NCI-H774 (cell line): Measurements from ENCODE around the gene DUSP22.

Source experiments
- DNase-seq: peaks from one replicate; lab custom pipeline; 2025; lab: John Stamatoyannopoulos, UW

The DUSP22 gene

DNA sequence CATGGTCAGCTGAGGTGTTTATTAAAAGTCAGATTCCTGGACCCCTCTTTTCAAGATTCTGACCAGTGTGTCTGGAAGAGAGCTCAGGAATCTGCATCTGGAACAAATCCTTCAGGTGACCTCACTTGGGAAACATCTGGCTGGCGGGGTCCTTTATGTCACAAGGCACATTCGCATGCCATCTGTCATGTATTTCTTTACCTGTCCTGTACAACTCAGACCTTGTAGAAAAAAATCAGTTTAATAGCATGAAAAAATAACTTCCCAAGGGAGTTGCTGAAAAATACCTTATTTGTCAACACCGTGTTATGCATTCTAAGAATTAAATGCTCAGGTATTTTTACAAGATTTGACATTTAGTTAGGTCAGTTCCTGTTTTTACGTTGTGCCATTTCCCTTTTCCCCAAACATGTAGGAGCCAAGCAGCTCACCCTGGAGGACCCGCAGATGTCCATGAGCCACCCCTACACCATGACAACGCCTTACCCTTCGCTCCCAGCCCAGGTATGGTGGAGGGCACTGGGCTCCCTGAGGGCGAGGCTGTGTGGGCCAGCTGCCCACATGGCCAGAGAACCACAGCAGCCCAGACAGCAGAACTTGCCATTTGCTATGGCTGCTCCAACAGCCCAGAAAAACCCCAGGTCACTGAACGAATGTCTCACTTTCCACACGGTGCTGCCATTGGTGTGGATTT lies 103.3 kb downstream of the DUSP22 start:
- DNase-seq, result no peak

DNA sequence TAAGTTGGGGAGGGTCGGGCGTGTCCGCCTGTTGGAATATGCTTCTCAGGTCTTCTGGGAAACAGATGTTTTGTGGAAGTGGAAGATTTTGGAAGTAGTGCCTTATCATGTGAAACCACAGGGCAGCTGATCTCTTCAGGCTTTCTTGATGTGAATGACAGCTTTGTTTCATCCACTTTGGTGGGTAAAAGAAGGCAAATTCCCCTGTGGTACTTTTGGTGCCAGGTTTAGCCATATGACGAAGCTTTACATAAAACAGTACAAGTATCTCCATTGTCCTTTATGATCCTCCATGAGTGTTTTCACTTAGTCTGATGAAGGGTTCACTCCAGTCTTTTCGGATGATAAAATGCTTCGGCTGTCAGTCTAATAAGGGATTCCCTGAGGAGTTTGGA lies 103.8 kb downstream of the DUSP22 start:
- DNase-seq, result no peak

GRCh38 chr6:397056-397455 lies 104.8 kb downstream of the DUSP22 start:
- DNase-seq, result no peak

GRCh38 chr6:397604-398003 lies 105.3 kb downstream of the DUSP22 start:
- no peak for DNase-seq

DNA sequence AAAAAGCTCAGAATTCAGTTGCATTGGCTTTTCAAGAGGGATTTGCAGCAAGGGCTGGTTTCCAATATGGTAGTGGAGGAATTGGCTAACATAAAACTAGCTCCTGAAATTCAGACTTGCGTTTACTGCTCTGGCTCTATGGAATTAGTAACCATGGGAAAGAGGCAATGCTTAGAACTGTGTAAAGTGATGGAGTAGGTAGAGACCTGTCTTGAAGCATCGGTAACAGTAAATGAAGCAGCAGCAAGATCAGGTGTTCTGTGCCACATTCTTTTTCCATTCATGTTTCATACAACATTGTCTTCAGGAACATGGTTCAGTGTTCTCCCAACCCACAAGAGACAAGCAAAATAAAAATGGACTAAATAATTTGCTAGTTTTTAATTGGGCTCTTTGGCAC lies 105.8 kb downstream of the DUSP22 start:
- no peak for DNase-seq

DNA sequence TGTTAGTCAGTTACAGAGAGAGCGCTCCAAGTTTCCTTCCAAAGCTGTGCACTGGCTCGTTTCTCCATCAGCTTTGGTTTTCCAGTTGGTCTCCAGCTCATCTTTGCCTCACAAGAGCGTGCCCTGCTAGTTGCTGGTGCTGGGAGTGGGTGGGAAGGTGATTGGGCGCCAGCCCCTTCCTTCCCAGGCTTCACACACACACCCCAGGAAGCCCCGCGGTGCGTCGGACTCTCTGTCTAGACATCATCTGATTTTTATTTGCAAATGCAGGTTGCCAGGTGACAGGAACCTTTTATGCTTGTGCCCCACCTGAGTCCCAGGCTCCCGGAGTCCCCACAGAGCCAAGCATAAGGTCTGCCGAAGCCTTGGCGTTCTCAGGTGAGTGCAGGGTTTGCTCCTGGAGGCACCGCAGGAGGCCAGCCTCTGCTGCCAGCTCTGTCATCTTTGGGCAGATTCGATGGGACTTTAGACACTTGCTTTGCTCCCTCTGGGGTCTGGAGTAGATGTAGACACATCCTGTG lies 106.3 kb downstream of the DUSP22 start:
- no peak for DNase-seq

DNA sequence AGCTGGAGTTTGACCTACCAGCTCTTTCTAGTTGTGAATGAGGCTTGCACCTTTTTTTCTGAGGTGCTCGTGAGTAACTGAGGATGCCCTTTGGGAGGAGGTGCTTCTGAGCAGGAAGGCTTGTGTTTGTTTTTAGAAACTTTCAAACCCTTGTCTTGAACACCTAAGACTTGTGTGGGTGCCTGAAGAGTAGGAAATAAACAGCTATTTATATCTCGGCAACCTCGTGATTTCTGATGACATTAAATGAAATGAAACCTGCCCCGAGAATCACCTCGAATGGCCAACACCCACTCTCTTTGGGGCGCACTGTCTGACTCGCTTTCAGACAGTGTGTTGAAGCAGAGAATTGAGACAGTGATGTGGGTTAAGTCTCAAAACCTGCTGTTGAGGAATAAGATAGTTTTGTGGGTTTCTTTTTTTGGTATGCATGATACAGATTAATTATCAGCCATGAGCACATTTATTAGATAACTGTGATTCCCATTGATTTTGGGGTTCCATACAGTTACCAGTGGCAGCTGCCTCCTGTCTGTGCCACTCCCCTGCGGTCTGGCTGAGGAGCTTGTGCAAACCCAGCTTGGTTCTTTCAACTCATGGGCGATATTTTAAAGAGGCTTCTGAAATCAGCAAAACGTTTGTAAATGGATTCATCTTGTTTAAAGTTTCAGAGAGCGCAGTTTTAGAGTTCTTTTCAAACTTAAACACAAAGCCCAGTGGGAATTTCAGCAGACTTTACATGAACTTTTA lies 107.7 kb downstream of the DUSP22 start:
- no peak for DNase-seq

DNA sequence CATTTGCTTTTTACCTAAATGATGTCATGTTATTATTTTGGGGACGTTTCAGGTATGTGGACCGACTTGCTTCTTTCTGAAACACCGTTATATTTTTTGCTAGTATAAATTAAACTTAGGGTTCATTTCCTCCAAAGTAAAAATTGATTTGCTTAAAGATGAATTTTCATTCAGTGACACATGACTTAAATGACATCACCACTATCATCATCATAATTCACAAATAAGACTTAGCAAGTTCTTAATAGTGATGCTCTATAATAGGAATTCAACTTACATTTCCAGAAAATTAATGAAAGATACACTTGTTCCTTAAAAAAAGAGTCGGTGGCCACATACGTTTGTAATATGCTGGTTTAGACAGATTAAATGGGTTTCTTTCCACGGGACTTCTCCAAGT lies 108.5 kb downstream of the DUSP22 start:
- no peak for DNase-seq
